Cardiac fibroblast (primary cell): ENCODE results near the gene SPNS3.

Experiments used
- DNase-seq, 2 donors: peaks; one replicate each; pipeline versions ENCODE4 v3.0.0 to v3.0.0-alpha.2; 2010; ENCODE audit warnings: low read depth in 2 of 2
- H3K4me3 ChIP-seq, 2 donors: replicated peaks in 1 of 2; 1 replicate in 1 of 2; 2 replicates in 1 of 2; pipeline ENCODE4 v1.5.1; 2011; ENCODE audit warnings: low read depth in 2 of 2, low read length in 2 of 2, mild to moderate bottlenecking in 2 of 2, moderate library complexity in 1 of 2
- TF ChIP-seq, protein P1 (sequence below): IDR thresholded peaks from one replicate; pipeline ENCODE4 v1.5.1; 2011; ENCODE audit warnings: low read depth, mild to moderate bottlenecking, low read length, inconsistent platforms

The SPNS3 gene

DNA sequence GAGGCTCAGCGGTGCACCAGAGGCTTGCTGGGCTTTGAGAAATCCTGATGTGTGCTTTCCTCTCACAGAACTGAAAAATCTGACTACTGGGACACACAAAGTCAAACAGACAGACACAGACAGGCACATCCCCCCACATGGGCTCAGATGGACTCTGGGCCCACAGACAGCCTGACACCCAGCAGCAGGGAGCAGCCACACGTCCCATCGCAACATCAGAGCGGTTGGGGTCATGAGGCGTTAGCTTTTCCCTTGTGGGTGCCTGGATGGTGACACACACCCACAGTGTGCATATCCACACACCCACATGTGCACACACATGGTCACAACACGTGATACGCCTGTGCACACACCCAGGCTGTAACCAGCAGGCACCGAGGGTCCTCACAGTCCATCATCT lies 6.3 kb downstream of the SPNS3 start:
- H3K4me3 ChIP-seq = no peak overlapping the region
- no peak for DNase-seq
- TF ChIP-seq, protein P1, sequence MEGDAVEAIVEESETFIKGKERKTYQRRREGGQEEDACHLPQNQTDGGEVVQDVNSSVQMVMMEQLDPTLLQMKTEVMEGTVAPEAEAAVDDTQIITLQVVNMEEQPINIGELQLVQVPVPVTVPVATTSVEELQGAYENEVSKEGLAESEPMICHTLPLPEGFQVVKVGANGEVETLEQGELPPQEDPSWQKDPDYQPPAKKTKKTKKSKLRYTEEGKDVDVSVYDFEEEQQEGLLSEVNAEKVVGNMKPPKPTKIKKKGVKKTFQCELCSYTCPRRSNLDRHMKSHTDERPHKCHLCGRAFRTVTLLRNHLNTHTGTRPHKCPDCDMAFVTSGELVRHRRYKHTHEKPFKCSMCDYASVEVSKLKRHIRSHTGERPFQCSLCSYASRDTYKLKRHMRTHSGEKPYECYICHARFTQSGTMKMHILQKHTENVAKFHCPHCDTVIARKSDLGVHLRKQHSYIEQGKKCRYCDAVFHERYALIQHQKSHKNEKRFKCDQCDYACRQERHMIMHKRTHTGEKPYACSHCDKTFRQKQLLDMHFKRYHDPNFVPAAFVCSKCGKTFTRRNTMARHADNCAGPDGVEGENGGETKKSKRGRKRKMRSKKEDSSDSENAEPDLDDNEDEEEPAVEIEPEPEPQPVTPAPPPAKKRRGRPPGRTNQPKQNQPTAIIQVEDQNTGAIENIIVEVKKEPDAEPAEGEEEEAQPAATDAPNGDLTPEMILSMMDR = no peak

DNA sequence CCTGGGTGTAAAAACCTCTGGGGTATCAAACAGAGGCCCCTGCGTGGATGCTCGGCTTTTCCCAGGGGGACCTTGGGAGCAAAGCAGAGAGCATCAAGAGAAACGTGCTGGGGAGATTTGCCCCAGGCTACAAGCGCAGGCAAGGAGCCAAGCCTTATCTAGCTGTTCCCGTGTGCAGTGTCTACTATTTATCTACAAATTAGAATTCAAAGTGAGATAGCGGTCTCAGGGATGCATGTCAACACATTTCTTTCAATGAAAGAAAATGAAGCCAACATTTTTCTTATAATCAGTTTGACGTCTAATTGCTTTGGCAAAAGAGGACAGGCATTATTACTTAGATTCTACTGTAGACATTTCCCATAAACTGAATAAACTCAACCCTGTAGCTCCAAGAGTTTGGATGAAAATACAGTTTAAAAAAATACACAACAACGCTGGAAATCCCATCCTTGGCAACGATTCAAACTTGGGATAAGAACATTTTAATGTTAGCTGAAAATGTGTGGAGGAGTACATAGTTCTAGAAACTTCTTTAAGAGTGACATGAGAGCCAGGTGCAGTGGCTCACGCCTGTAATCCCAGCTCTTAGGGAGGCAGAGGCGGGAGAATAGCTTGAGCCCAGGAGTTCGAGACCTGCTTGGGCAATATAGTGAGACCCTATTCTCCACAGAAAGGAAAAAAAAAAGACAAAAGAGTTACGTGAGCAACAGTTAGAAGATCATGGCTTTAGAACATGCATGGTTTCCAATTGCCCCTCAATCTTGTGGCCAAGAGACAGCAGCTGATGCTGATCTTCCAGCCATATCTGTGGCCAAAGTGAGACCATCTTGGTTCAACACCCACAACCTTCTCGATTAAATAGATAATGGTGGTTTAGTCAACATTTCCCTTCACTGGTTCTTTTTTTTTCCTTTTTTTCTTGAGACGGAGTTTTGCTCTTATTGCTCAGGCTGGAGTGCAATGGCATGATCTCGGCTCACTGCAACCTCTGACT lies 7.2 kb downstream of the SPNS3 start:
- peak in 1 of 2 donors; percentile 70 for DNase-seq
- TF ChIP-seq, protein P1 = no peak
- H3K4me3 ChIP-seq = no peak overlapping the region

- no peak for DNase-seq
- TF ChIP-seq, protein P1 = no peak
- no peak overlapping the region for H3K4me3 ChIP-seq
Measured at GRCh38 chr17:4442582-4442981, 8.8 kb downstream of the SPNS3 start.

DNA sequence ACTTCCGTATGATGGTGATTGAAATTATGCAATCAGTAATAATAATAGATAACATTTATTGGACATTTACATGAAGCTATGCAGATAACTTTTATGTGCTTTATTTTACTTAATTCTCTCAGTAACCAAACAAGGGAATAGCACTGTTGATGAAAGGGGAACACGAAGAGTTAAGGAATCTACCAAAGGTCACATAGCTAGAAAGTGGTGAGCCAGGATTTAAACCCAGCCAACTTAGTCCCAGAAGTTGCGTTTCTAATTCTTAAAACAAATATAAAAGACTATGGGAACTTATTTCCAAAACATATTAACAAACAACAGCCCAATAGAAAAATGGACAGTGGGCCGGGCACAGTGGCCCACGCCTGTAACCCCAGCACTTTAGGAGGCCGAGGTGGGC lies 9.7 kb downstream of the SPNS3 start:
- TF ChIP-seq, protein P1 = no peak
- no peak for DNase-seq
- no peak overlapping the region for H3K4me3 ChIP-seq

GRCh38 chr17:4444782-4445473 lies 11.2 kb downstream of the SPNS3 start:
- TF ChIP-seq, protein P1 = no peak
- H3K4me3 ChIP-seq = no peak overlapping the region
- peak in 1 of 2 donors; percentile 37 for DNase-seq

- DNase-seq = no peak
- H3K4me3 ChIP-seq = no peak overlapping the region
- TF ChIP-seq, protein P1 = no peak
Measured at GRCh38 chr17:4445731-4446130, 12.0 kb downstream of the SPNS3 start.
